Neural progenitor cell (in vitro differentiated cells): ENCODE data around the gene EGFR. TPM values are rescaled to one million over a fixed set of nuclear protein-coding genes. Genes with fewer than 3 reads are reported as not detected.
A peak's percentile ranks its signal among the peaks of the same experiment; 100 is the strongest.

Experiments used
- DNase-seq: peaks from one replicate; pipeline ENCODE4 v3.0.0-alpha.2; 2016; ENCODE audit warnings: low spot score
- H2AFZ ChIP-seq: fragments of 200-600 bp; sonication (generic); replicated peaks from 2 replicates; pipeline ENCODE4 v1.6.1; 2016; ENCODE audit warnings: antibody characterized with exemption
- H3F3A ChIP-seq: fragments of 200-600 bp; sonication (generic); 2 replicates; pipeline ENCODE4 v1.6.1; 2016; ENCODE audit warnings: antibody characterized with exemption, low read depth
- H3K27ac ChIP-seq: fragments of 200-600 bp; sonication (generic); 2 replicates; pipeline ENCODE4 v1.5.1; 2016; ENCODE audit warnings: mild to moderate bottlenecking
- H3K27me3 ChIP-seq: fragments of 200-600 bp; sonication (generic); 2 replicates; pipeline ENCODE4 v1.6.1; 2016; ENCODE audit warnings: mild to moderate bottlenecking, moderate library complexity
- H3K36me3 ChIP-seq: fragments of 200-600 bp; sonication (generic); 2 replicates; pipeline ENCODE4 v1.5.1; 2016
- H3K4me1 ChIP-seq: fragments of 200-600 bp; sonication (generic); 2 replicates; pipeline ENCODE4 v1.6.1; 2016; ENCODE audit warnings: mixed run types
- H3K4me2 ChIP-seq: fragments of 200-600 bp; sonication (generic); 2 replicates; pipeline ENCODE4 v1.6.1; 2016
- H3K4me3 ChIP-seq: fragments of 200-600 bp; sonication (generic); 2 replicates; pipeline ENCODE4 v1.5.1; 2016
- H3K79me2 ChIP-seq: fragments of 200-600 bp; sonication (generic); 2 replicates; pipeline ENCODE4 v1.6.1; 2016; ENCODE audit warnings: low read depth
- H3K9ac ChIP-seq: fragments of 200-600 bp; sonication (generic); 2 replicates; pipeline ENCODE4 v1.6.1; 2016
- H3K9me3 ChIP-seq: fragments of 200-600 bp; sonication (generic); 2 replicates; pipeline ENCODE4 v1.5.1; 2016; ENCODE audit warnings: low read depth
- H4K20me1 ChIP-seq: fragments of 200-600 bp; sonication (generic); 2 replicates; pipeline ENCODE4 v1.6.1; 2016; ENCODE audit warnings: low read depth
- H3K27ac Mint-ChIP-seq: 3 replicates; pipeline ENCODE4 v1.8.0; 2021; ENCODE audit warnings: mixed read lengths
- H3K27me3 Mint-ChIP-seq: 2 replicates; pipeline ENCODE4 v1.8.0; 2022; ENCODE audit warnings: low read depth, mild to moderate bottlenecking, inconsistent platforms, moderate library complexity, mixed read lengths; ENCODE audit not compliant: insufficient read depth
- H3K36me3 Mint-ChIP-seq: 3 replicates; pipeline ENCODE4 v1.8.0; 2021; ENCODE audit warnings: mixed read lengths
- H3K4me1 Mint-ChIP-seq: 3 replicates; pipeline ENCODE4 v1.8.0; 2021; ENCODE audit warnings: mixed read lengths
- H3K4me3 Mint-ChIP-seq: 3 replicates; pipeline ENCODE4 v1.8.0; 2021; ENCODE audit warnings: mild to moderate bottlenecking, moderate library complexity, mixed read lengths
- H3K9me3 Mint-ChIP-seq: 3 replicates; pipeline ENCODE4 v1.8.0; 2020; ENCODE audit warnings: mixed read lengths
- EZH2 ChIP-seq: fragments of 200-600 bp; sonication (generic); IDR thresholded peaks from 2 replicates; pipeline ENCODE4 v1.6.1; 2017; ENCODE audit warnings: antibody characterized with exemption, mild to moderate bottlenecking, moderate library complexity
- EZH2phosphoT487 ChIP-seq: fragments of 200-600 bp; sonication (generic); IDR thresholded peaks from 2 replicates; pipeline ENCODE4 v1.6.1; 2017; ENCODE audit warnings: antibody characterized with exemption
- total RNA-seq: library from RNA; depleted of rRNA; stranded (reverse); fragments of >200 nt; gene quantifications from 2 replicates; pipeline ENCODE4 v1.2.3, GENCODE V29; 2015; ENCODE audit warnings: low replicate concordance
- TF ChIP-seq, protein P1 (sequence below): fragments of 200-600 bp; sonication (generic); IDR thresholded peaks from 2 replicates; pipeline ENCODE4 v1.5.1; 2017; ENCODE audit warnings: antibody characterized with exemption, mild to moderate bottlenecking

Gene EGFR
- total RNA-seq, 1 donor from 2014 or later, result 4.6 TPM

DNA sequence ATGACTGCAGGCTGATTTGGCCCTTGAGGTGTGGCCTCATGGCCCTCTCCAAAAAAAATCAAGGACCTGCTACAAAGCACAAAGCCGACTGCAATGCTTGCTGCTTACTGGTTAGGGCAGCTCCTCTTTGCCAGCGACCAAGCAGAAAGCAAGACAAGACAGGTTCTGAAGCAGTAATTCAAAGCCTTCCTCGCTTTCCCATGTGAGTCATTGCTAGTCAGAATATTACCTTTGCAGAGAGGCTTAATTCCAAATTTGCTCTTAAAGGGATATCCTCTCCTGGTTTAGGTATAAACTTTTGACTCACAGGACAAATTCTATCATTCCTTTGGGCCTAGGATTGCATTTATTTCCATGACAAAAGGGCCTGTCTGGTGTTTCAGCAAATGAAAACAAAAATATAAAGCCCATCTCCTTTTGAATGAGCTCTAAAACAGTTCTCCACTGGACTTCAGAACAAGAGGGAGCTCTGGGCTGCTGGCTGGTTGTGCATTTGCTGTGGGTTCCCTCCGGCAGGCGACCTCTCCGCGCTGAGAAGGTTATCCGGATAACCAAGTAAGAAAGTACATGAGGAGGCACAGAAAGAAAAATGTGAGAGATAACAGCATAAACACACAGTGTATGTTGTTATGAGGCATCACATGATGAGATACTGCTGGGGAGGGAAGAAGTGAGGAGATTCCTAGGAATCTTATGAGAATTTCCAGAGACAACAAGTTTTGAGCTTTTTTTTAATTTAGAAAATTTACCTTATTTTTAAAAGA lies 90.8 kb downstream of the EGFR start:
- no peaks in the 10 kb centered on the region for H3K27me3 ChIP-seq
- no peak overlapping the region for H2AFZ ChIP-seq
- H3K79me2 ChIP-seq, result no peaks in the 10 kb centered on the region
- Mint-ChIP-seq H3K9me3 (no peaks in the 10 kb centered on the region), H3K4me3 (peak overlapping the region; percentile 31), H3K4me1 (peaks cover 30% of the 10 kb centered on the region), H3K36me3 (no peaks in the 10 kb centered on the region), H3K27me3 (no peaks in the 10 kb centered on the region), H3K27ac (peak overlapping the region; percentile 87)
- no peak overlapping the region for H3K27ac ChIP-seq
- H3K4me3 ChIP-seq, result no peak overlapping the region
- no peak overlapping the region for H3K9ac ChIP-seq
- H3K4me2 ChIP-seq, result no peak overlapping the region
- H3K36me3 ChIP-seq, result no peaks in the 10 kb centered on the region
- H3K9me3 ChIP-seq, result no peaks in the 10 kb centered on the region
- H3K4me1 ChIP-seq, result peaks cover 14% of the 10 kb centered on the region
- TF ChIP-seq EZH2phosphoT487 (no peak), EZH2 (no peak)
- TF ChIP-seq, protein P1, sequence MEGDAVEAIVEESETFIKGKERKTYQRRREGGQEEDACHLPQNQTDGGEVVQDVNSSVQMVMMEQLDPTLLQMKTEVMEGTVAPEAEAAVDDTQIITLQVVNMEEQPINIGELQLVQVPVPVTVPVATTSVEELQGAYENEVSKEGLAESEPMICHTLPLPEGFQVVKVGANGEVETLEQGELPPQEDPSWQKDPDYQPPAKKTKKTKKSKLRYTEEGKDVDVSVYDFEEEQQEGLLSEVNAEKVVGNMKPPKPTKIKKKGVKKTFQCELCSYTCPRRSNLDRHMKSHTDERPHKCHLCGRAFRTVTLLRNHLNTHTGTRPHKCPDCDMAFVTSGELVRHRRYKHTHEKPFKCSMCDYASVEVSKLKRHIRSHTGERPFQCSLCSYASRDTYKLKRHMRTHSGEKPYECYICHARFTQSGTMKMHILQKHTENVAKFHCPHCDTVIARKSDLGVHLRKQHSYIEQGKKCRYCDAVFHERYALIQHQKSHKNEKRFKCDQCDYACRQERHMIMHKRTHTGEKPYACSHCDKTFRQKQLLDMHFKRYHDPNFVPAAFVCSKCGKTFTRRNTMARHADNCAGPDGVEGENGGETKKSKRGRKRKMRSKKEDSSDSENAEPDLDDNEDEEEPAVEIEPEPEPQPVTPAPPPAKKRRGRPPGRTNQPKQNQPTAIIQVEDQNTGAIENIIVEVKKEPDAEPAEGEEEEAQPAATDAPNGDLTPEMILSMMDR, result no peak
- DNase-seq, result no peak
- no peaks in the 10 kb centered on the region for H4K20me1 ChIP-seq
- H3F3A ChIP-seq, result no peaks in the 10 kb centered on the region

DNA sequence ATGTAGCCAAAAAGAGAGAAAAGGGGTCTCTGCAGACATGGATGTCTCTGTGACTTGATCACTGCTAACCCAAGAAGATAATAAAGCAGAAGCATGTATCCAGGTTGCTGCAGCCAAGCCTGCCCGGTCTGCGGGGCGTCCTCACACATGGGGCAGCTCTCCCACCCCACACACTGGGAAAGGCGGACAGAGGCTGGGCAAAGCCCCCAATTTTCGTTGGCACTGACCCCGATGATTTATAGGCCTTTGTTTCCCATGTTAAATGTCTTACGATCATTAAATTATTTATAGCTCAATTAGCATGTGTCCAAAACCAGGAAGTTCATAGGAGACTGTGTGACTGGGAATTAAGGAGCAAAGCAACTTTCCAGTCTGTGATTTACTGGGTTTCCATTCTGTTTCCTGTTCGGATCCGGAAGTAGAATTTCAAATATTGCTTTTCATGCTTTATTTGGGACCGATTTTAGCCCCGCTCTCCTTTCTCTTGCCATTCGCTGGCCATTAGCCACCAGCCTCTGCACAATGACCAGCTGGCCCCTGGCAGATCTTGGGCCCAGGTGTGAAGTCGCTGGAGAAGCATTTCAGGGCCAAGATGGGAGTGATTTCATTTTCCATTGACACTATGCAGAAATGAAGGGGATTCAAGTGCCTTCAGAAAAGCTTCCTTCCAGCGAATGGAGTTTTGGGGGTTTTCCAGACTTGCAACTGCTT lies 91.6 kb downstream of the EGFR start:
- Histone ChIP-seq H3K36me3 (no peaks in the 10 kb centered on the region), H3K9me3 (no peaks in the 10 kb centered on the region), H3K79me2 (no peaks in the 10 kb centered on the region), H3K4me3 (no peak overlapping the region), H3K9ac (no peak overlapping the region), H4K20me1 (no peaks in the 10 kb centered on the region), H3K4me1 (peaks cover 14% of the 10 kb centered on the region), H3K27me3 (no peaks in the 10 kb centered on the region), H2AFZ (no peak overlapping the region), H3K27ac (no peak overlapping the region), H3F3A (no peaks in the 10 kb centered on the region), H3K4me2 (no peak overlapping the region)
- no peak for DNase-seq
- Mint-ChIP-seq H3K9me3 (no peaks in the 10 kb centered on the region), H3K27ac (no peak overlapping the region), H3K36me3 (no peaks in the 10 kb centered on the region), H3K4me1 (peaks cover 28% of the 10 kb centered on the region), H3K4me3 (no peak overlapping the region), H3K27me3 (no peaks in the 10 kb centered on the region)
- TF ChIP-seq EZH2phosphoT487 (no peak), EZH2 (no peak)
- TF ChIP-seq, protein P1, result no peak

DNA sequence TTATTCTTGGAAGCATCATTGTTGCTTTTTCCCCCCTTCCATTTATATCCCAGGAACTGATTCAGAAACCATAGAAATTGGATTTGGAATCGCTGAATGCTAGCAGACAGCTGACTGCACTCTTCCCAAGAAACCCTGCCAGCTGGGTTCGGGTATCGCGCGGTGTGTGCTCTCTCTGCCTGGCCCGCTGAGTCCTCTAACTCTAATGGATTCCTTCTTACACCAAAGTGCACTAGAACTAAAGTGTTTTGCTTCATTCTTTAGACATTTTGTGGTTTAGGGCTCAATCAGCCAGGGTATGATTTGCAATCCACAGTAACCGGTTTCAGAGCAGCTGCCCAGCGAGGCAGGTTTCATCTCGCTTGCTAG lies 92.2 kb downstream of the EGFR start:
- H3F3A ChIP-seq, result no peaks in the 10 kb centered on the region
- H3K36me3 ChIP-seq, result no peaks in the 10 kb centered on the region
- no peaks in the 10 kb centered on the region for H4K20me1 ChIP-seq
- H3K27me3 ChIP-seq, result no peaks in the 10 kb centered on the region
- Mint-ChIP-seq H3K4me3 (no peak overlapping the region), H3K9me3 (no peaks in the 10 kb centered on the region), H3K4me1 (peaks cover 28% of the 10 kb centered on the region), H3K27me3 (no peaks in the 10 kb centered on the region), H3K36me3 (no peaks in the 10 kb centered on the region), H3K27ac (peak overlapping the region; percentile 63)
- no peak for DNase-seq
- no peak overlapping the region for H3K9ac ChIP-seq
- TF ChIP-seq, protein P1, result no peak
- TF ChIP-seq EZH2, result no peak
- no peak for TF ChIP-seq EZH2phosphoT487
- no peaks in the 10 kb centered on the region for H3K79me2 ChIP-seq
- H3K4me3 ChIP-seq, result no peak overlapping the region
- H2AFZ ChIP-seq, result no peak overlapping the region
- no peaks in the 10 kb centered on the region for H3K9me3 ChIP-seq
- H3K27ac ChIP-seq, result no peak overlapping the region
- peaks cover 14% of the 10 kb centered on the region for H3K4me1 ChIP-seq
- no peak overlapping the region for H3K4me2 ChIP-seq
